Gastroesophageal sphincter (tissue), 3 donors: ENCODE results near the gene UBAC2.

Source experiments
- CTCF ChIP-seq, 4 experiments: fragments of 200-600 bp in 2 of 4; fragments of 450-650 bp in 2 of 4; sonication (generic) in 1 of 4; IDR thresholded peaks; one replicate each; pipeline ENCODE4 v1.5.1; 2017 to 2019; ENCODE audit warnings: antibody characterized with exemption in 4 of 4, mild to moderate bottlenecking in 2 of 4, moderate library complexity in 2 of 4
- POLR2AphosphoS5 ChIP-seq: sonication (generic); formaldehyde crosslinking; IDR thresholded peaks from one replicate; pipeline ENCODE4 v1.6.1; 2017; ENCODE audit warnings: antibody characterized with exemption

DNA sequence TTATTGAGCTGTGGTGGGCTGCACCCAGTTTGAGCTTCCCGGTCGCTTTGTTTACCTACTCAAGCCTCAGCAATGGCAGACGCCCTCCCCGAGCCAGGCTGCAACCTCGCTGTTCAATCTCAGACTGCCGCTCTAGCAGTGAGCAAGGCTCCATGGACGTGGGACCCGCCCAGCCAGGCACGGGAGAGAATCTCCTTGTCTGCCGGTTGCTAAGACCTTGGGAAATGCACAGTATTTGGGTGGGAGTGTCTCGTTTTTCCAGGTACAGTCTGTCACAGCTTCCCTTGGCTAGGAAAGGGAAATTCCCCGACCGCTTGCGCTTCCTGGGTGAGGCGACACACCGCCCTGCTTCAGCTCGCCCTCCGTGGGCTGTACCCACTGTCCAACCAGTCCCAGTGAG lies 27.7 kb upstream of the UBAC2 start:
- TF ChIP-seq POLR2AphosphoS5 (no peak), CTCF (IDR thresholded peaks at IDR 0.05) (no peak)
